Medulla oblongata (tissue), 1 donor: Measurements from ENCODE around the gene PKN3.
A peak's percentile ranks its signal among the peaks of the same experiment; 100 is the strongest.

Source experiments
- DNase-seq: peaks from one replicate; pipeline ENCODE4 v3.0.0-alpha.2; 2015; ENCODE audit errors: extremely low spot score

PKN3 gene

DNA sequence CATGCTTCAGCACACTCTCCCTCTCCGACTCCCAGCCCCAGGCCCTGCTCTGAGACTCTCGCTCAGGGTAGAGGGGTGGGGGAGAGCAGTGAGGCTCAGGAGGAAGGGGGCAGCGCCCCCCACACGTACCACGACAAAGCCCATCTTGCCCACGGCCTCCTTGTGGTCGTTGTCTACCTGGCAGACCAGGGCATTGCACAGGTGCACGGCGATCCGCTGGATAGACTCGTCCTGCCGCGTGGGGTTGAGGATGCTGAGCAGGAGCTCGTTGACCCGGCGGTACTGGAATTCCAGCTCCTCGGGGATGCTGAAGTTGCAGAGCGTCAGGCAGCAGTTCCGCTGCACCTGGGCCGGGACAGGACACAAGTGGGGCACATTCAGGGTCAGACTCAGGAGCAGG is 40.1 kb downstream of the PKN3 start:
- no peak for DNase-seq

DNA sequence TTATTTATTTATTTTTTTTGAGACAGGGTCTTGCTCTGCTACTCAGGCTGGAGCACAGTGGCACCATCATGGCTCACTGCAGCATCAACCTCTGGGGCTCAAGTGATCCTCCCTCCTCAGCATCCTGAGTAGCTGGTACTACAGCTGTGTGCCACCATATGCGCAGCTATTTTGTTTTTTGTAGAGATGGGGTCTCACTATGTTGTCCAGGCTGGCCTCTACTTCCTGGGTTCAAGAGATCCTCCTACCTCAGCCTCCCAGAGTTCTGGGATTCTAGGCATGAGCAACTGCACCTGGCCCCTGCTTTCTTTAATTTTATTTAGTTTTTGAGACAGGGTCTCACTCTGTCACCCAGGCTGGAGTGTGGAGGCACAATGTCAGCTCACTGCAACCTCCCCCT is 41.1 kb downstream of the PKN3 start:
- no peak for DNase-seq

DNA sequence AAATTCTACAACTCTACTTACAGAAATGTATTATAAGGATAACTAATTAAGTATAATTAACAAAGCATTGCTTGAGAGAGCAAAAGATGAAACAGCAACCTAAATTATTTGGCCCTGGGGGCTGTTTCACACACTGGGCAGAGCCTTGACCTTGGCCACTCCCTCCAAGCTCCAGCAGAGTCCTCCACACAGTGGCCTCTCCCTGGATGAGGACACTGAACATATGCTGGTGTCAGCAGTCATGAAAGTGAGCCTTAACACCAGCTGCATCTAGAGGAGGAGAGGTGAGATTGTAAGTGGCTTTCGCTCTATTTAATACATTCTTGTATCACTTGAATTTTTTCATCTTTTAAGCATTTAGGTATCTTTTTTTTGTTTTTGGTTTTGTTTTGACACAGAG is 44.9 kb downstream of the PKN3 start:
- no peak for DNase-seq

DNA sequence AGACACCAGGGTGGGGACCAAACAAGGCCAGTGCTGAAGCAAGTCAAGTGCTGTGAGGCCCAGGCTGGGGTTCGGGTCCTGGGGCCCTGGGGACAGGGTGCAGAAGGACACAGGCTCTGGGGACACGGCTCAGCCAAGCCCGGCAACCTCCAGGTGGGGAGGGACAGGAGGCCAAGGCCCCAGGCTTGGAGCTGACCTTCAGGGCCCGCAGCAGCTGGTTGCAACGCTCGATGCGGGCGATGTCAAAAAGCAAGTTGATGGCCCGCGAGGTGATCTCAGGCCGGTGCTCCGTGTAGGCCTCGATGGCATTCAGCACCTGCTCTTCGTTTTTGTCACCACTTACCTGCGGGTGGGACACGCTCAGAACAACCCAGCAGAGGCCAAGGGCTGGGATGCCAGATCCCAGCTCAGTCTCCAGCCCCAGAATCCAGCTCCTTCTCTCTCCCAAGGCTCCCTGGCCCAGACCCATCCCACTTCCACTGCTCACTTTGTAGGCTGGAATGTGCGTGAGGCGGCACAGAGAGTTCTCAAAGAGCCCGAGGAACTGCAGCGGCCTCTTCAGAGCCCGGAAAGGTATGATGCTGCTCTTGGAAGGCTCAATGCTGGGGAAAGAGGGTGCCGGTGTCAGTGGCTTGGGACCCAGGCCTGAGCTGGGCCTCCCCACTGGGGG is 48.8 kb downstream of the PKN3 start:
- no peak for DNase-seq

DNA sequence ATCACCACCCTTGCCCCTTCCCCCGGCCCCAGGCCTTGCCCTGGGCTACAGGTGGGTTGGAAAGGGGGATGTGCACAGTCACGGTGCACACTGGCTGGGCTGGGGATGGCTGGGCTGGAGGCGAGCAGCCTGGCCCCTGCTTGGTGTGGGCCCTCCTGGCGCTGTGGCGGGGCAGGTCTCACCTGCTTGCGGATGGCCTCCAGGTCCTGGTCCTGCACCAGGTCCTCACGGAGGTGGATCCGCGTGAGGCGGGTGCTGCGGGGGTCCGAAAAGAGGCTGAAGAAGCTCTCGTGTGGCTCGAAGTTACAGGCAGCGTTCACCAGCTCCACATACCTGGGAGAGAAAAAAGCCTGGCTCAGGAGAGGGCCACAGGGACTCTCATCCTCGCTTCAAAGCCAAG is 51.3 kb downstream of the PKN3 start:
- no peak for DNase-seq

DNA sequence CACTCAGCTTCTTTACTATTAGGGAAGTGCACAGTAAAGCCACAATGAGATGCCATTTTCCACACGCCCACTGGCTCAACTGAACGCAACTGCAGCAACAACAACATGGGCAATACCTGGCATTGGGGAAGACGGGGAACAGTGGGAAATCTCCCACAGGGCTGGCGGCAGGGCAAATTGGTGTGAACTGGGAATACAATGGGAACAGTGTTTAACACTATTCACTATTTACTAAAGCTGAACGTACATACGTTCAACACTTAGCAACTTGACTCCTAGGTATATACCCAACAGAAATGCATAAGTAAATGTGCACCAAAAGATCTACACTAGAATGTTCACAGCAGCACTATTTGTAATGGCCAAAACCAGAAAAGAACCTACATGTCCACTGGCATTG is 55.3 kb downstream of the PKN3 start:
- DNase-seq, result no peak

DNA sequence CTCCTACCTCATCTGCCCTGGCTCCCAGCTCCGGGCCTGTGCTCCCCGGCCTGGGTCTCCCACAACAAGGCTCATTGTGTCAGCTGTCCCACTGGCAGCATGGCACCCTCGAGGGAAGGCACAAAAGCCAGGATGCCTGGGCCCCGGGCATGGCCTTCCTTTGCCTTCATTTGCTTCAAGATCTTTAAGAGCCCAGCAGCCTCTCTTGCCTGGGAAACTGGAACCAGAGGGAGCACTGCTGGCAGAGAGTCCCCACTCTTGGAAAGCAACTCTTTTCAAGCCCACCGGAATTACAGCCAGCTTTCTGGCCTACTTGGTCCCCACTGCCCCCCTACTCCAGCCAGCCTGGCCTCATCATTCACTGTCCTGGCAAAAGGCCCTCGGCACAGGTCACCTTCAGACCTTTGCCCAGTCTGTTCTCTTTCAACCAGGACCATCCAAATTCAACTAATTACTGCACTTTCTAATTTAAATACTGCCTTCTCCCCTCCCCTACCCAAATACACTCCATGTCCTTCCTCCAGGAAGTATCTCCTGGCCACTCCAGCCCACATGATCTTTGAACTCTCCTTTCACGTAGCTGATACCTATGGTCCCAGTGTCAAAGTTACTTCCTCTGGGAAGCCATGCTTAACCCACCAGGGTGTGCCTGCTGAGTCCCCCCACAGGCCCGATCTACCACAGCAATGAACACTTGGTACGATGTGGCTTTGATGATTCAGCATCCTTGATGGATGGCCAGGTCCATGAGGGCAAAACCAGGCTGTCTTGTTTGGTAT is 60.6 kb downstream of the PKN3 start:
- DNase-seq, result peak; percentile 12

DNA sequence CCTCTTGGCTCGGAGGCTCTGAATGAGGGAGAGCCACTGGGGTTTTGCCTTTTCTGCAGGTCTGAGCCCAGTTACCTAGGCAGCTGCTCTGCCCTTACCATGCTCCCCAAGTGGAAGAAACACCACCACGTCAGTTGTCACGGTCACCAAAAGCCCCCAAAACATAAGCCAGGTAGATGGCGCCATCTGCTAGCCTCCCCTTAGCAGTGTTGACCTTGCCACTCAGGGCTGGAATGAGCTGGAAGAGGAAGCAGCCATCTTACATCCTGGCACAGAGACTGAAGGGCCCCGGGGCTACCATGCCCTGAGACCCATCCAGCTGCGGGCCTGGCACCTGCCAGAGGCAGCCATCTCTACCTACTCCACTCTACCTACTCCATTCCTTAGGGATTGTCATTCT is 62.1 kb downstream of the PKN3 start:
- DNase-seq, result no peak

DNA sequence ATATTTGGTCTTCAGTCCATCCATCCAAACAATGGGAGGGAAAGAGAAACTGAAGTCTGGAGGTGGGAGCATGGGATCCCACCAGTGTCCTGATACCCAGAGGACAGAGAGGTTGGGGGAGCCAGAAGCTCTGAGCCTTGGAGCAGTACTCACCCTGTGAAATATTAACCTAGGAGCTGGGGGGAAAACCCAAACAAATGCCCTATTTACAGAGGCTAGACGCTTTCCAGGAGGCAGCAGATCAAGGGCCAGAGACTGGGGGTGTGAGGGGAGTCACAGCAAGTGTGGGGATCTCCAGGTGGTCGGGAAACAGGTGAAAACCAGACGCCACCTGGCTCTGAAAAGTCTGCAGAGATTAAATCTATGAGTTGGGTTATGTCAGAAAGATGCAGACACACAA is 63.2 kb downstream of the PKN3 start:
- no peak for DNase-seq

DNA sequence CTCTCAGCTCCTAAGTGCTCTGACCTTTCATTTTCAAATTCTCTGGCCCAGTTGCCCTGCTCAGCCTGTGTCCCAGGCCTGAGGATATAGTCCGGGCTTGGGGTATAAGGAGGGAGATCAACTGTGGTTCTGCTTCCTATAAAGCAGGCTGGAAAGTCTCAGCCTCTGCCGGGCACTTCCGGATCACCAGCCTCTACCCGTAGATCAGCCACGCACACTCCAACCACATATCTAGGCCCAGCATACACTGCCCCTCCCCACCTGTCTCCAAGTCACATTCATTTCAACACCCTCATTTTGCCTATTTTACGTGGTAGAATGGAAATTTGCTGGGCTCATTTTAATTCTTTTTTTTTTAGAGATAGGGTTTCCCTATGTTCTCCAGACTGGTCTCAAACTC is 66.3 kb downstream of the PKN3 start:
- no peak for DNase-seq
